HEK293T (cell line): Measurements from ENCODE around the gene GSTM1.

Experiments used
- ARNT ChIP-seq: fragments of 450-650 bp; IDR thresholded peaks from 2 replicates; pipeline ENCODE4 v1.6.1; 2017; ENCODE audit warnings: mild to moderate bottlenecking
- BHLHE40 ChIP-seq: fragments of 450-650 bp; IDR thresholded peaks from 2 replicates; pipeline ENCODE4 v1.6.1; 2016; ENCODE audit warnings: mild to moderate bottlenecking, moderate library complexity, borderline replicate concordance
- ELF4 ChIP-seq: fragments of 450-650 bp; IDR thresholded peaks from 2 replicates; pipeline ENCODE4 v1.6.1; 2017; ENCODE audit warnings: antibody characterized with exemption
- FOXA1 ChIP-seq: fragments of 450-650 bp; IDR thresholded peaks from 2 replicates; pipeline ENCODE4 v1.6.1; 2016; ENCODE audit warnings: mild to moderate bottlenecking
- FOXK2 ChIP-seq: fragments of 450-650 bp; IDR thresholded peaks from 2 replicates; pipeline ENCODE4 v1.6.1; 2016; ENCODE audit warnings: mild to moderate bottlenecking
- FOXM1 ChIP-seq: fragments of 450-650 bp; IDR thresholded peaks from 2 replicates; pipeline ENCODE4 v1.6.1; 2017; ENCODE audit warnings: mild to moderate bottlenecking, borderline replicate concordance
- HDGF ChIP-seq: fragments of 450-650 bp; IDR thresholded peaks from 2 replicates; pipeline ENCODE4 v1.6.1; 2017; ENCODE audit warnings: antibody characterized with exemption, borderline replicate concordance
- LEF1 ChIP-seq: fragments of 450-650 bp; IDR thresholded peaks from 2 replicates; pipeline ENCODE4 v1.6.1; 2017; ENCODE audit warnings: mild to moderate bottlenecking, borderline replicate concordance
- NFRKB ChIP-seq: fragments of 450-650 bp; IDR thresholded peaks from 2 replicates; pipeline ENCODE4 v1.6.1; 2016; ENCODE audit warnings: mild to moderate bottlenecking, moderate library complexity
- PKNOX1 ChIP-seq: fragments of 450-650 bp; IDR thresholded peaks from 2 replicates; pipeline ENCODE4 v1.6.1; 2016
- SP1 ChIP-seq: fragments of 450-650 bp; IDR thresholded peaks from 2 replicates; pipeline ENCODE4 v1.6.1; 2017
- TARDBP ChIP-seq: fragments of 450-650 bp; IDR thresholded peaks from 2 replicates; pipeline ENCODE4 v1.6.1; 2016
- ZNF384 ChIP-seq: fragments of 450-650 bp; IDR thresholded peaks from 2 replicates; pipeline ENCODE4 v1.6.1; 2016

DNA sequence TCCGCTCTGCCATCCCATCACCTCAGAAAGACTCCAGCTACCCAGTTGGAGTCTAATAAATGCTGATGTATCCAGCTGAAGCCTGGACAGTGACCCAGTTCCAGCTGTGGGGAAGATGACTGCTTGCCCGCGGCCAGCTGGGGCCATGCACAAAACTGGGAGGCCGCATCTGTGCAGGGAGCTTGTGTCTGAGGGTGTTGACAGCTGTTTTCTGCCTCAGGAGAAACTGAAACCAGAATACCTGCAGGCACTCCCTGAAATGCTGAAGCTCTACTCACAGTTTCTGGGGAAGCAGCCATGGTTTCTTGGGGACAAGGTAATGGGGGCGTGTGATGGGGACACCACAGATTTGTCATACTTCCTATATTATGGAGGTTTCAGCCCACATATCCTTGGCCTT lies 16.6 kb upstream of the GSTM1 start:
- no peak for TF ChIP-seq FOXM1
- TF ChIP-seq NFRKB, result no peak
- no peak for TF ChIP-seq HDGF
- no peak for TF ChIP-seq ELF4
- no peak for TF ChIP-seq FOXK2
- TF ChIP-seq ZNF384, result no peak
- TF ChIP-seq FOXA1, result no peak
- TF ChIP-seq SP1, result no peak
- TF ChIP-seq TARDBP, result no peak
- no peak for TF ChIP-seq BHLHE40
- TF ChIP-seq PKNOX1, result no peak
- no peak for TF ChIP-seq ARNT
- no peak for TF ChIP-seq LEF1
